ENCODE results near the gene ACTL10. TPM values are rescaled to one million over a fixed set of nuclear protein-coding genes. Genes with fewer than 3 reads are reported as not detected.

ACTL10 gene
- total RNA-seq, 4 donors from 2014 or later = 2.1 to 10.2 (median 3.7) TPM

GRCh38 chr20:33711446-33711738, 44.6 kb downstream of the ACTL10 start:
- no peak overlapping the region for H3K4me3 ChIP-seq (ENCODE audit: low read depth, poor library complexity, severe bottlenecking)
- TF ChIP-seq, protein P1, sequence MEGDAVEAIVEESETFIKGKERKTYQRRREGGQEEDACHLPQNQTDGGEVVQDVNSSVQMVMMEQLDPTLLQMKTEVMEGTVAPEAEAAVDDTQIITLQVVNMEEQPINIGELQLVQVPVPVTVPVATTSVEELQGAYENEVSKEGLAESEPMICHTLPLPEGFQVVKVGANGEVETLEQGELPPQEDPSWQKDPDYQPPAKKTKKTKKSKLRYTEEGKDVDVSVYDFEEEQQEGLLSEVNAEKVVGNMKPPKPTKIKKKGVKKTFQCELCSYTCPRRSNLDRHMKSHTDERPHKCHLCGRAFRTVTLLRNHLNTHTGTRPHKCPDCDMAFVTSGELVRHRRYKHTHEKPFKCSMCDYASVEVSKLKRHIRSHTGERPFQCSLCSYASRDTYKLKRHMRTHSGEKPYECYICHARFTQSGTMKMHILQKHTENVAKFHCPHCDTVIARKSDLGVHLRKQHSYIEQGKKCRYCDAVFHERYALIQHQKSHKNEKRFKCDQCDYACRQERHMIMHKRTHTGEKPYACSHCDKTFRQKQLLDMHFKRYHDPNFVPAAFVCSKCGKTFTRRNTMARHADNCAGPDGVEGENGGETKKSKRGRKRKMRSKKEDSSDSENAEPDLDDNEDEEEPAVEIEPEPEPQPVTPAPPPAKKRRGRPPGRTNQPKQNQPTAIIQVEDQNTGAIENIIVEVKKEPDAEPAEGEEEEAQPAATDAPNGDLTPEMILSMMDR (IDR thresholded peaks at IDR 0.05) = no peak
- TF ChIP-seq POLR2A (IDR thresholded peaks at IDR 0.05) = no peak
- no peak for DNase-seq (ENCODE audit: low spot score in 2 of 2)
- WGBS, 2 donors = 0 to 67% methylated on average over 1 of the region's 1 CpG
- intact Hi-C loops (cut with DNase I; ENCODE audit: low total_unique reads) = no loop called here

GRCh38 chr20:33713865-33714367, 47.2 kb downstream of the ACTL10 start:
- H3K4me3 ChIP-seq (ENCODE audit: low read depth, poor library complexity, severe bottlenecking) = no peak overlapping the region
- no peak for DNase-seq (ENCODE audit: low spot score in 2 of 2)
- TF ChIP-seq, protein P1 (IDR thresholded peaks at IDR 0.05) = no peak
- TF ChIP-seq POLR2A (IDR thresholded peaks at IDR 0.05) = no peak
- intact Hi-C loops (cut with DNase I; ENCODE audit: low total_unique reads) = no loop called here
- 60 to 69% methylated on average over 9 to 10 of the region's 10 CpGs for WGBS, 2 donors

DNA sequence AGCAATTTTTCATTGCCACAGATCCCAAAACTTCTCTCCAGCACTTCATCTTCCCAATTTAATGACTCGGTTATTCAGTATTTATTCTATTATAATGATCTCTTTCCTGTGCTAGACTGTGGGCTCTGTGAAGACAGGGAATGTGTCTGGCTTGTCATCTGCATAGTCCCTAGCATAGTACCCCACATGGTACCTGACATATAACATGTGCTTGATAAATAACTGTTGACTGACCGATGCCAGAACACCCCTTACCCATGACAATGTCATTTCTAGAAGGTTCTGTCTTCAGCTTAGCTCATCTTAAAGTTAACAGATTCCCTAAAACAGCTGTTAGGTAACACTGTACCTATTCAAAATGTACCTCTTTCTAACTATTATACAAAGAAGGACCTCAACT, 49.8 kb downstream of the ACTL10 start:
- intact Hi-C loops (cut with DNase I; ENCODE audit: low total_unique reads) = no loop called here
- no peak for DNase-seq (ENCODE audit: low spot score in 2 of 2)
- H3K4me3 ChIP-seq (ENCODE audit: low read depth, poor library complexity, severe bottlenecking) = no peak overlapping the region
- 87 to 96% methylated on average over 2 of the region's 2 CpGs for WGBS, 2 donors
- TF ChIP-seq POLR2A (IDR thresholded peaks at IDR 0.05) = no peak
- TF ChIP-seq, protein P1 (IDR thresholded peaks at IDR 0.05) = no peak

Other genes starting within 250 kb of the ACTL10 start
- 10 to 100 TPM; 13.0 to 22.6 (median 17.8) TPM for gene SNTA1, start 223.2 kb upstream of the ACTL10 start, total RNA-seq
- gene CBFA2T2, start 176.8 kb upstream of the ACTL10 start, total RNA-seq = 10 to 100 TPM; 17.2 to 24.6 (median 21.7) TPM
- gene C20orf144, start 4.6 kb upstream of the ACTL10 start, total RNA-seq = not detected
- 10 to 100 TPM; 17.1 to 30.8 (median 23.3) TPM for gene NECAB3, start 7.5 kb downstream of the ACTL10 start, total RNA-seq
- 1 to 10 TPM; 1.4 to 6.3 (median 5.7) TPM for gene E2F1, start 19.4 kb downstream of the ACTL10 start, total RNA-seq
- gene PXMP4, start 53.4 kb downstream of the ACTL10 start, total RNA-seq = 10 to 100 TPM; 12.5 to 34.1 (median 21.2) TPM
- 1 to 10 TPM; 3.5 to 5.4 (median 4.2) TPM for gene ZNF341, start 65.1 kb downstream of the ACTL10 start, total RNA-seq
- gene CHMP4B, start 144.4 kb downstream of the ACTL10 start, total RNA-seq = 100 to 1,000 TPM in 2 of 4 donors, 10 to 100 TPM in 2; 92.9 to 113 (median 105) TPM